ENCODE measurements around the gene SMARCAL1.

SMARCAL1 gene

DNA sequence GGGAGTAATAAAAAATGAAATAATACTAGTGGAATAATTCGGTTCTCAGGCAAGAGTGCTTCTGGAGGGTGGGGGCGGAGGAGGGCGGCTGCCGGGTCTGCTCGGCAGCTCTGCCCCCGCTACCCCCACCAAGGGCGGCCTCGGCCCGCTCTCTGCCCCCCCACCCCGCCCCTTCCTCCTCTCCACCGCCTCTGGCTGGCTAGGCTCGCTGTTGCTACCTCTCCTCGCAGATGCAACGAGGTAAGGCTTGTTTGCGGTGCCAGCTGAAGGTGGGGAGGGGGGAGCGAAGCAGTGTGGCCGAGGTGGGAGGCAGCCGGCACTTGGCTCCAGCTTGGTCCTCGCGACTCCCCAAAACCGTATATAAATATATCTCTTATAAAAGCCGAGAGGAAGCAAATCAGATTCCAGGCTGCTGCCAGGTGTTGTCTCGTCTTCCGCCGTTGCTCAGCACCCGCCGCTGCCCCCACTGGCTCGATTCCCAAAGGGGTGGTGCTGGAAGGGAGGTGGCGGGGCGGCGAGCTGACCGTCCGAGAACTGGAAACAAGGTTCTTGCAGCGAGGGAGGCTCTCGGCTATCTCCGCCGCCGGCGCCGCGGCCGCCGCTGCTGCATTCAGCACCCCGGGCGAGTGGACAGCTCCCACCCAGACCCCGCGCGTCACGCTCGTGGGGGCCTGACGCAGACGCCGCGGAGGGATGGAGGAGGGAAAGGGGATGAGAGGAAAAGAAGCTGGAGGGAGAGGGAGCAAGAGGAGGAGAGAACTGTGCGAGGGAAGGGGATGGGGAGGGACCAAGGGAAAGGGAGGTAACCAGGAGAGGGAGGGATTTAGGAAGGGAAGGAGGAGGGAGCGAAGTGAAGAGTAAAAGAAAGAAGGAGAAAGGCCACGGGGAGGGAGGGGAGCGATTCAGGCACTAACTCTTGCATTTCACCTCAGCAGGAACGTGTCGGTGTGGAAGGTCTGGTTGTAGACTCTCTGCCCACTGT lies 40.3 kb upstream of the SMARCAL1 start, which contains the start of gene MARCHF4:
TSS of gene MARCHF4 (minus strand) at position 763 of the 982 bp plus-strand sequence. CDS start 2,223 bp downstream, outside the sequence.
- TF ChIP-seq, protein P1, sequence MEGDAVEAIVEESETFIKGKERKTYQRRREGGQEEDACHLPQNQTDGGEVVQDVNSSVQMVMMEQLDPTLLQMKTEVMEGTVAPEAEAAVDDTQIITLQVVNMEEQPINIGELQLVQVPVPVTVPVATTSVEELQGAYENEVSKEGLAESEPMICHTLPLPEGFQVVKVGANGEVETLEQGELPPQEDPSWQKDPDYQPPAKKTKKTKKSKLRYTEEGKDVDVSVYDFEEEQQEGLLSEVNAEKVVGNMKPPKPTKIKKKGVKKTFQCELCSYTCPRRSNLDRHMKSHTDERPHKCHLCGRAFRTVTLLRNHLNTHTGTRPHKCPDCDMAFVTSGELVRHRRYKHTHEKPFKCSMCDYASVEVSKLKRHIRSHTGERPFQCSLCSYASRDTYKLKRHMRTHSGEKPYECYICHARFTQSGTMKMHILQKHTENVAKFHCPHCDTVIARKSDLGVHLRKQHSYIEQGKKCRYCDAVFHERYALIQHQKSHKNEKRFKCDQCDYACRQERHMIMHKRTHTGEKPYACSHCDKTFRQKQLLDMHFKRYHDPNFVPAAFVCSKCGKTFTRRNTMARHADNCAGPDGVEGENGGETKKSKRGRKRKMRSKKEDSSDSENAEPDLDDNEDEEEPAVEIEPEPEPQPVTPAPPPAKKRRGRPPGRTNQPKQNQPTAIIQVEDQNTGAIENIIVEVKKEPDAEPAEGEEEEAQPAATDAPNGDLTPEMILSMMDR (IDR thresholded peaks at IDR 0.05; ENCODE audit: low read depth, low read length) = no peak
- no peak for TF ChIP-seq EZH2phosphoT487 (IDR thresholded peaks at IDR 0.05; ENCODE audit: low read depth)
- Histone ChIP-seq H3K79me2 (ENCODE audit: low read length) (no peaks in the 10 kb centered on the region), H3K4me3 (ENCODE audit: low read length) (no peak within 1 kb of the TSS), H3K27me3 (ENCODE audit: low read depth, low read length) (peaks cover 16% of the 10 kb centered on the region), H2AFZ (ENCODE audit: low read depth, low read length) (no peak within 1 kb of the TSS), H3K9ac (ENCODE audit: low read length) (no peak within 1 kb of the TSS), H3K27ac (ENCODE audit: low read length) (no peak within 1 kb of the TSS), H3K36me3 (replicated peaks; ENCODE audit: low read depth, low read length) (no peaks in the 10 kb centered on the region), H3K9me3 (ENCODE audit: insufficient read depth, low read length) (no peaks in the 10 kb centered on the region), H3K4me2 (ENCODE audit: low read length) (no peak within 1 kb of the TSS), H4K20me1 (ENCODE audit: insufficient read depth, low read length) (no peaks in the 10 kb centered on the region), H3K4me1 (ENCODE audit: low read length) (peaks cover 7% of the 10 kb centered on the region)

DNA sequence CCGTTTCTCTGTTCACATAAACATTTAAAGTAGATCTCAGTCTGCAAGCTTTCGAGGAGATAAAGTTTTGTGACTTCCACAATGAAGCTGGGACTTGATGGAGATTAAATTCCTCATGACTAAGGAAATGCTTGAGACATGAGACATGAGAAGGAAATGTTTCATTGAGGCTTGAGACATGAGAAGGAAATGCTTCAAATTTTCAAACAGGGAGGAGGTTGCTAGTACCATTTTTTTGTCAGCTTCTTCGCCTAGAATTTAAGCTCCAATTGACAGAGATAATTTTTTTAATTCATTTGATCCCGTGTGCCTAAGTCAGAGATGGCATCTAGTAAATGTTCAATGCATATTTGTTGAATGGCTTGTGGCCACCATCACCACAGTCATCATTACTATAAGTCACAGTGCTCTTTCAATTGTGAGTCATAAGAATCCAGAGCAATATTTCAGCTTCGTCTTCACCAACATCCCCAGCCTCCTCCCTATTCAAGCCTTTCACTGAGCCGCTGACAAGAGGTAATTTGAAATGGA lies 39.5 kb upstream of the SMARCAL1 start:
- H3K9me3 ChIP-seq (ENCODE audit: insufficient read depth, low read length) = no peaks in the 10 kb centered on the region
- no peak overlapping the region for H2AFZ ChIP-seq (ENCODE audit: low read depth, low read length)
- H3K36me3 ChIP-seq (replicated peaks; ENCODE audit: low read depth, low read length) = no peaks in the 10 kb centered on the region
- H3K4me2 ChIP-seq (ENCODE audit: low read length) = no peak overlapping the region
- H3K27me3 ChIP-seq (ENCODE audit: low read depth, low read length) = peaks cover 16% of the 10 kb centered on the region
- no peaks in the 10 kb centered on the region for H4K20me1 ChIP-seq (ENCODE audit: insufficient read depth, low read length)
- H3K4me1 ChIP-seq (ENCODE audit: low read length) = peaks cover 9% of the 10 kb centered on the region
- TF ChIP-seq, protein P1 (IDR thresholded peaks at IDR 0.05; ENCODE audit: low read depth, low read length) = no peak
- TF ChIP-seq EZH2phosphoT487 (IDR thresholded peaks at IDR 0.05; ENCODE audit: low read depth) = no peak
- no peaks in the 10 kb centered on the region for H3K79me2 ChIP-seq (ENCODE audit: low read length)
- no peak overlapping the region for H3K27ac ChIP-seq (ENCODE audit: low read length)
- H3K9ac ChIP-seq (ENCODE audit: low read length) = no peak overlapping the region
- H3K4me3 ChIP-seq (ENCODE audit: low read length) = no peak overlapping the region

DNA sequence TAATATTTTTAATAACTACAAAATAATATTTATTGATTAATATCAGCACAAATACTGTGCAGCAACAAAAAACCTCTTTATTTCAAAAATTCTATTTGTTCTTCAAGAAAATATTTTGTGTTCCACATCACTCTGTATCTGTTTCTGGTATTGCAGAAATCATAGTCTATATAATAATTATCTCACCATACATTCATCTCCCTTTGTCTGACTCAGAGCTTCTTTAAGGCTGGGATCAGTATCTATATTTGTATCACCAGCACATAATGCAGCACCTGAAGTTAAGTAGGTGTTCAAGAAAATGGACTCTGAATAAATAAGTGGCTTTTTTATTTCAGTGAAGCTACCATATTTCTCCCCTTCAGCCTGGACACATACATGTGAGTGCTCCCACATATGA lies 38.4 kb upstream of the SMARCAL1 start:
- H2AFZ ChIP-seq (ENCODE audit: low read depth, low read length) = no peak overlapping the region
- H3K4me3 ChIP-seq (ENCODE audit: low read length) = no peak overlapping the region
- H3K27me3 ChIP-seq (ENCODE audit: low read depth, low read length) = peaks cover 7% of the 10 kb centered on the region; the same call in 1 of the 2 replicates
- H3K27ac ChIP-seq (ENCODE audit: low read length) = no peak overlapping the region
- TF ChIP-seq, protein P1 (IDR thresholded peaks at IDR 0.05; ENCODE audit: low read depth, low read length) = no peak
- no peak for TF ChIP-seq EZH2phosphoT487 (IDR thresholded peaks at IDR 0.05; ENCODE audit: low read depth)
- no peaks in the 10 kb centered on the region for H3K79me2 ChIP-seq (ENCODE audit: low read length)
- H3K9me3 ChIP-seq (ENCODE audit: insufficient read depth, low read length) = no peaks in the 10 kb centered on the region
- no peak overlapping the region for H3K9ac ChIP-seq (ENCODE audit: low read length)
- H3K36me3 ChIP-seq (replicated peaks; ENCODE audit: low read depth, low read length) = no peaks in the 10 kb centered on the region
- no peaks in the 10 kb centered on the region for H4K20me1 ChIP-seq (ENCODE audit: insufficient read depth, low read length)
- peaks cover 14% of the 10 kb centered on the region for H3K4me1 ChIP-seq (ENCODE audit: low read length)
- no peak overlapping the region for H3K4me2 ChIP-seq (ENCODE audit: low read length)

DNA sequence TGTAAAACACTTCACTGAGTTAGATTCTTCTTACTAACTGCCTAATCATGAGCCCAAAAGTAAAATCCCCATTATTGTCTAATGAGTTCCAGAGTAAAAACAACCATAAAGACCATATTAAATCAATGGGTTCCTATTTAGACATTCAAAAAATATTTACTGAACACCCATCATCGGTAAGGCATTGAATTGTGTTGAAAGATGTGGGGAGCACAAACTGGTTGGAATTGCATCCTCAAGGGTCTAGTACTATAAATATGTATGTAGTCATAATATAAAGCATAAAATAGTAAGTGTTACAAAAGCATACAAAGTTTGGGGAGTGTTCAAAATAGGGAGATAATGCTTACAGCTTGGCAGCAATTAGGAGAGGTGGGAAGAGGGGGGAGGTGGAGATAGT lies 37.0 kb upstream of the SMARCAL1 start:
- TF ChIP-seq EZH2phosphoT487 (IDR thresholded peaks at IDR 0.05; ENCODE audit: low read depth) = no peak
- TF ChIP-seq, protein P1 (IDR thresholded peaks at IDR 0.05; ENCODE audit: low read depth, low read length) = no peak
- Histone ChIP-seq H3K36me3 (replicated peaks; ENCODE audit: low read depth, low read length) (no peaks in the 10 kb centered on the region), H3K27ac (ENCODE audit: low read length) (no peak overlapping the region), H3K9ac (ENCODE audit: low read length) (no peak overlapping the region), H4K20me1 (ENCODE audit: insufficient read depth, low read length) (no peaks in the 10 kb centered on the region), H3K9me3 (ENCODE audit: insufficient read depth, low read length) (no peaks in the 10 kb centered on the region), H3K79me2 (ENCODE audit: low read length) (no peaks in the 10 kb centered on the region), H3K4me2 (ENCODE audit: low read length) (no peak overlapping the region), H3K4me1 (ENCODE audit: low read length) (peaks cover 14% of the 10 kb centered on the region), H3K27me3 (ENCODE audit: low read depth, low read length) (no peaks in the 10 kb centered on the region), H3K4me3 (ENCODE audit: low read length) (no peak overlapping the region), H2AFZ (ENCODE audit: low read depth, low read length) (no peak overlapping the region)
